WTC11 (cell line): ENCODE results near the gene RFWD3. TPM values are rescaled to one million over a fixed set of nuclear protein-coding genes. Genes with fewer than 3 reads are reported as not detected.

Experiments
- ATAC-seq: fragments of 200-7000 bp; cut with Tn5 transposase; 2 replicates; pipeline ENCODE4 v1.10.0; 2021; ENCODE audit warnings: mild to moderate bottlenecking, moderate library complexity
- CTCF ChIA-PET: fragments of 300-600 bp; sonication (Branson Sonifier 250); formaldehyde crosslinking; loops from one replicate; lab custom pipeline; 2021; ENCODE audit warnings: antibody characterized with exemption; lab: Charles Lee
- POLR2A ChIA-PET: fragments of 350-600 bp; sonication (Branson Sonifier 250); formaldehyde crosslinking; loops from one replicate; lab custom pipeline; 2021; ENCODE audit warnings: antibody characterized with exemption; lab: Charles Lee
- DNase-seq: peaks from one replicate; pipeline ENCODE4 v3.0.0; 2021; ENCODE audit warnings: low spot score
- H3K27ac Mint-ChIP-seq: 2 replicates; pipeline ENCODE4 v1.8.0; 2021; ENCODE audit warnings: mixed read lengths
- H3K27me3 Mint-ChIP-seq: 2 replicates; pipeline ENCODE4 v1.8.0; 2021; ENCODE audit warnings: low read depth, mild to moderate bottlenecking, moderate library complexity, mixed read lengths
- H3K36me3 Mint-ChIP-seq: 2 replicates; pipeline ENCODE4 v1.8.0; 2021; ENCODE audit warnings: mixed read lengths
- H3K4me1 Mint-ChIP-seq: 2 replicates; pipeline ENCODE4 v1.8.0; 2022; ENCODE audit warnings: mixed read lengths
- H3K4me3 Mint-ChIP-seq: 2 replicates; pipeline ENCODE4 v1.8.0; 2021; ENCODE audit warnings: mild to moderate bottlenecking, moderate library complexity, mixed read lengths
- H3K9me3 Mint-ChIP-seq: 2 replicates; pipeline ENCODE4 v1.8.0; 2021; ENCODE audit warnings: mixed read lengths
- ARID4B ChIP-seq: sonication (generic); formaldehyde crosslinking; IDR thresholded peaks from 2 replicates; pipeline ENCODE4 v1.8.0; 2023; ENCODE audit warnings: missing genetic modification reagents, mild to moderate bottlenecking, borderline replicate concordance
- CDX4 ChIP-seq: fragments of 250-450 bp; sonication (Bioruptor Pico); IDR thresholded peaks from 2 replicates; pipeline ENCODE4 v1.9.0; 2021; ENCODE audit warnings: moderate library complexity, mild to moderate bottlenecking, inconsistent platforms, borderline replicate concordance
- CREB1 ChIP-seq: sonication (generic); formaldehyde crosslinking; IDR thresholded peaks from 2 replicates; pipeline ENCODE4 v1.8.0; 2023; ENCODE audit warnings: mild to moderate bottlenecking, missing genetic modification reagents
- CREM ChIP-seq: sonication (generic); formaldehyde crosslinking; IDR thresholded peaks from 2 replicates; pipeline ENCODE4 v1.8.1; 2022; ENCODE audit warnings: mild to moderate bottlenecking, missing genetic modification reagents, moderate library complexity
- E2F5 ChIP-seq: sonication (generic); formaldehyde crosslinking; IDR thresholded peaks from 2 replicates; pipeline ENCODE4 v1.8.1; 2022; ENCODE audit warnings: mild to moderate bottlenecking, moderate library complexity, missing genetic modification reagents
- ERG ChIP-seq: fragments of 250-450 bp; sonication (Bioruptor Pico); IDR thresholded peaks from 2 replicates; pipeline ENCODE4 v1.8.0; 2021; ENCODE audit warnings: mild to moderate bottlenecking
- ESRRA ChIP-seq: sonication (generic); formaldehyde crosslinking; IDR thresholded peaks from 2 replicates; pipeline ENCODE4 v1.8.1; 2022; ENCODE audit warnings: mild to moderate bottlenecking, missing genetic modification reagents, borderline replicate concordance
- GRHL2 ChIP-seq: fragments of 250-450 bp; sonication (Bioruptor Pico); IDR thresholded peaks from 2 replicates; pipeline ENCODE4 v1.8.0; 2022; ENCODE audit warnings: mild to moderate bottlenecking, moderate library complexity; ENCODE audit not compliant: insufficient replicate concordance, severe bottlenecking
- KAT7 ChIP-seq: sonication (generic); formaldehyde crosslinking; IDR thresholded peaks from 2 replicates; pipeline ENCODE4 v1.8.1; 2023; ENCODE audit warnings: missing genetic modification reagents, mild to moderate bottlenecking, borderline replicate concordance
- NFE2L1 ChIP-seq: sonication (generic); formaldehyde crosslinking; IDR thresholded peaks from 2 replicates; pipeline ENCODE4 v1.8.1; 2023; ENCODE audit warnings: missing genetic modification reagents
- NFYB ChIP-seq: sonication (generic); formaldehyde crosslinking; conservative IDR thresholded peaks from 2 replicates; pipeline ENCODE4 v1.8.0; 2022; ENCODE audit warnings: low read depth, missing genetic modification reagents
- NR2C2 ChIP-seq: sonication (generic); formaldehyde crosslinking; IDR thresholded peaks from 2 replicates; pipeline ENCODE4 v1.8.0; 2022; ENCODE audit warnings: mild to moderate bottlenecking, missing genetic modification reagents
- NR3C1 ChIP-seq: sonication (generic); formaldehyde crosslinking; conservative IDR thresholded peaks from 2 replicates; pipeline ENCODE4 v1.8.1; 2023; ENCODE audit warnings: low read depth, mild to moderate bottlenecking, missing genetic modification reagents
- PREB ChIP-seq: sonication (generic); formaldehyde crosslinking; IDR thresholded peaks from 2 replicates; pipeline ENCODE4 v1.8.1; 2022; ENCODE audit warnings: mild to moderate bottlenecking, missing genetic modification reagents, moderate library complexity, borderline replicate concordance
- TCF7 ChIP-seq: sonication (generic); formaldehyde crosslinking; IDR thresholded peaks from 2 replicates; pipeline ENCODE4 v1.8.0; 2022; ENCODE audit warnings: mild to moderate bottlenecking, low read depth, missing genetic modification reagents, moderate library complexity
- ZBTB21 ChIP-seq: sonication (generic); formaldehyde crosslinking; IDR thresholded peaks from 2 replicates; pipeline ENCODE4 v1.8.1; 2023; ENCODE audit warnings: mild to moderate bottlenecking, missing genetic modification reagents, borderline replicate concordance
- ZNF232 ChIP-seq: sonication (generic); formaldehyde crosslinking; IDR thresholded peaks from 2 replicates; pipeline ENCODE4 v1.8.0; 2022; ENCODE audit warnings: mild to moderate bottlenecking, missing genetic modification reagents
- ZNF263 ChIP-seq: sonication (generic); formaldehyde crosslinking; IDR thresholded peaks from 2 replicates; pipeline ENCODE4 v1.8.1; 2022; ENCODE audit warnings: low read depth, mild to moderate bottlenecking, moderate library complexity, missing genetic modification reagents
- ZNF317 ChIP-seq: sonication (generic); formaldehyde crosslinking; IDR thresholded peaks from 2 replicates; pipeline ENCODE4 v1.8.1; 2023; ENCODE audit warnings: low read depth, mild to moderate bottlenecking, moderate library complexity, missing genetic modification reagents, borderline replicate concordance
- ZNF396 ChIP-seq: fragments of 250-450 bp; sonication (Bioruptor Pico); IDR thresholded peaks from 2 replicates; pipeline ENCODE4 v1.8.0; 2021; ENCODE audit warnings: mild to moderate bottlenecking, moderate library complexity, borderline replicate concordance
- ZNF416 ChIP-seq: fragments of 250-450 bp; sonication (Bioruptor Pico); IDR thresholded peaks from 2 replicates; pipeline ENCODE4 v1.9.0; 2021; ENCODE audit warnings: mild to moderate bottlenecking, inconsistent platforms
- ZNF671 ChIP-seq: fragments of 250-450 bp; sonication (Bioruptor Pico); IDR thresholded peaks from 2 replicates; pipeline ENCODE4 v1.8.0; 2021; ENCODE audit warnings: mild to moderate bottlenecking
- total RNA-seq: library from RNA; stranded (reverse); gene quantifications from 3 replicates; pipeline ENCODE4 v1.2.3, GENCODE V29; 2021

Gene RFWD3
- total RNA-seq, 1 experiment from 2014 or later: 109 TPM

GRCh38 chr16:74679983-74680382, 13.3 kb upstream of the RFWD3 start:
- ChIA-PET CTCF (interaction anchor here (4.7 kb wide), 1 partner anchor 12 kb away, joined by 35 read pairs; the partner anchor contains the start of gene RFWD3), POLR2A (interaction anchor here (0.9 kb wide), 1 partner anchor 13 kb away, joined by 7 read pairs; the partner anchor contains the start of gene RFWD3)
- no peaks in the 10 kb centered on the region for H3K9me3 Mint-ChIP-seq
- H3K4me1 Mint-ChIP-seq: peaks cover 9% of the 10 kb centered on the region
- TF ChIP-seq TCF7 (CRISPR knock-in tag) (no peak), ZNF263 (no peak), ERG (no peak), ESRRA (CRISPR knock-in tag) (no peak), NR2C2 (CRISPR knock-in tag) (no peak), ZNF396 (no peak), ZNF317 (no peak), NR3C1 (CRISPR knock-in tag) (no peak), ZNF671 (CRISPR knock-in tag) (no peak), PREB (CRISPR knock-in tag) (no peak), CDX4 (CRISPR knock-in tag) (no peak), ARID4B (CRISPR knock-in tag) (no peak), ZNF232 (CRISPR knock-in tag) (no peak), NFYB (CRISPR knock-in tag) (no peak), E2F5 (CRISPR knock-in tag) (no peak), GRHL2 (CRISPR knock-in tag) (no peak)
- no peaks in the 10 kb centered on the region for H3K36me3 Mint-ChIP-seq
- no peak overlapping the region for H3K27ac Mint-ChIP-seq
- H3K4me3 Mint-ChIP-seq: no peak overlapping the region
- no peaks in the 10 kb centered on the region for H3K27me3 Mint-ChIP-seq
- ATAC-seq (no peak), DNase-seq (no peak)

GRCh38 chr16:74677868-74678267, 11.2 kb upstream of the RFWD3 start:
- Mint-ChIP-seq H3K27me3 (no peaks in the 10 kb centered on the region), H3K9me3 (no peaks in the 10 kb centered on the region), H3K4me1 (peaks cover 7% of the 10 kb centered on the region), H3K4me3 (no peak overlapping the region), H3K27ac (0 out of 2 replicates have a peak overlapping the region, but pooled peaks have one; percentile 23), H3K36me3 (no peaks in the 10 kb centered on the region)
- DNase-seq: peak; percentile 19
- peak; percentile 81 for ATAC-seq
- ChIA-PET POLR2A (interaction anchor here (2.6 kb wide), 1 partner anchor 11 kb away, joined by 7 read pairs; the partner anchor contains the start of gene RFWD3), CTCF (interaction anchor here (0.6 to 4.7 kb wide), 3 partner anchors 10 to 188 kb away, joined by 3 to 35 read pairs (median 3); partner anchors contain the start of gene RFWD3)
- TF ChIP-seq CREM (CRISPR knock-in tag): no peak
- TF ChIP-seq ZNF416 (CRISPR knock-in tag): no peak
- no peak for TF ChIP-seq ZBTB21 (CRISPR knock-in tag)
- TF ChIP-seq ZNF317: no peak
- TF ChIP-seq ARID4B (CRISPR knock-in tag): no peak
- no peak for TF ChIP-seq KAT7 (CRISPR knock-in tag)
- no peak for TF ChIP-seq CREB1
- no peak for TF ChIP-seq NFE2L1 (CRISPR knock-in tag)
